Colonic mucosa (tissue), 4 donors: ENCODE data around the gene TXNDC9. TPM values are rescaled to one million over a fixed set of nuclear protein-coding genes. Genes with fewer than 3 reads are reported as not detected.
"Not testable (repeated sequence)": the region's sequence is repeated elsewhere in the genome, so short reads cannot be mapped to it uniquely, and the experiment has no call there.

ENCODE experiments used
- DNase-seq: peaks from one replicate; pipeline ENCODE4 v3.0.0-alpha.2; 2020
- H3K27ac ChIP-seq: fragments of 200-600 bp; one replicate; pipeline ENCODE4 v1.8.0; 2021
- H3K27me3 ChIP-seq: fragments of 200-600 bp; one replicate; pipeline ENCODE4 v1.8.0; 2021
- H3K36me3 ChIP-seq: fragments of 200-600 bp; one replicate; pipeline ENCODE4 v1.8.0; 2021
- H3K4me1 ChIP-seq: fragments of 200-600 bp; one replicate; pipeline ENCODE4 v1.8.0; 2021; ENCODE audit warnings: mild to moderate bottlenecking
- H3K4me3 ChIP-seq: fragments of 200-600 bp; one replicate; pipeline ENCODE4 v1.8.0; 2021
- H3K9ac ChIP-seq, 2 donors: one replicate each; pipeline ENCODE4 v1.7.0; 2013; ENCODE audit warnings: control low read depth in 2 of 2, low read depth in 2 of 2, low read length in 2 of 2
- H3K9me3 ChIP-seq: fragments of 200-600 bp; one replicate; pipeline ENCODE4 v1.8.0; 2021
- CTCF ChIP-seq: fragments of 200-600 bp; IDR thresholded peaks from one replicate; pipeline ENCODE4 v1.8.0; 2022; ENCODE audit warnings: antibody characterized with exemption, mild to moderate bottlenecking
- intact Hi-C: fragments of 100-400 bp; cut with DNase I; formaldehyde crosslinking; loops from one replicate; pipeline ENCODE4 v1.14.1; 2022
- total RNA-seq, 2 donors: library from RNA; stranded (reverse); fragmentation: NEBNext Ultra II Directional in 1 of 2; extraction: Animal tissue kit (Norgen Biotek cat#: 25700) in 1 of 2; gene quantifications; one replicate each; pipeline ENCODE4 v1.2.1, GENCODE V29; 2021
- donor health status: healthy.
- donor health status: DM: no; HTN: no; CAD: no.
- donor health status: DM: no; HTN: no; CAD: no.

The TXNDC9 gene
- total RNA-seq, 2 donors from 2014 or later: 25.9 to 26.2 TPM

- intact Hi-C loops: no loop called here
- no peak overlapping the region for H3K4me3 ChIP-seq
- H3K27ac ChIP-seq: no peak overlapping the region
- H3K27me3 ChIP-seq: no peaks in the 10 kb centered on the region
- H3K4me1 ChIP-seq: no peaks in the 10 kb centered on the region
- no peak overlapping the region for H3K9ac ChIP-seq
- no peak for DNase-seq
- no peak for TF ChIP-seq CTCF
- H3K36me3 ChIP-seq: no peaks in the 10 kb centered on the region
- no peaks in the 10 kb centered on the region for H3K9me3 ChIP-seq
Observed at GRCh38 chr2:99350194-99350593, 14.1 kb upstream of the TXNDC9 start.

- Histone ChIP-seq H3K36me3 (no peaks in the 10 kb centered on the region), H3K4me1 (no peaks in the 10 kb centered on the region)
- intact Hi-C loops: no loop called here
Observed at GRCh38 chr2:99348173-99348572, 12.0 kb upstream of the TXNDC9 start.

GRCh38 chr2:99346218-99346617 lies 10.1 kb upstream of the TXNDC9 start:
- Histone ChIP-seq H3K27me3 (no peaks in the 10 kb centered on the region), H3K9me3 (no peaks in the 10 kb centered on the region), H3K36me3 (no peaks in the 10 kb centered on the region), H3K4me3 (no peak overlapping the region), H3K27ac (no peak overlapping the region), H3K4me1 (no peaks in the 10 kb centered on the region), H3K9ac (no peak overlapping the region)
- TF ChIP-seq CTCF: no peak
- DNase-seq: no peak
- intact Hi-C loops: no loop called here

More at GRCh38 chr2:99348173-99348572, 12.0 kb upstream of the TXNDC9 start:
- Histone ChIP-seq H3K4me3 (no peak overlapping the region), H3K27ac (no peak overlapping the region), H3K27me3 (no peaks in the 10 kb centered on the region), H3K9ac (no peak overlapping the region), H3K9me3 (no peaks in the 10 kb centered on the region)
- DNase-seq: no peak
- TF ChIP-seq CTCF: no peak

- H3K27ac ChIP-seq, H3K36me3 ChIP-seq, H3K4me1 ChIP-seq, intact Hi-C loops, H3K27me3 ChIP-seq, DNase-seq, H3K9ac ChIP-seq, H3K9me3 ChIP-seq, H3K4me3 ChIP-seq: not testable (repeated sequence)
Observed at GRCh38 chr2:99345446-99345845, 9.3 kb upstream of the TXNDC9 start.

GRCh38 chr2:99342536-99342935 lies 6.4 kb upstream of the TXNDC9 start:
- intact Hi-C loops: no loop called here
- no peaks in the 10 kb centered on the region for H3K36me3 ChIP-seq
- no peak overlapping the region for H3K4me3 ChIP-seq
- no peak overlapping the region for H3K27ac ChIP-seq
- no peak overlapping the region for H3K9ac ChIP-seq
- DNase-seq: no peak
- no peaks in the 10 kb centered on the region for H3K4me1 ChIP-seq
- no peaks in the 10 kb centered on the region for H3K9me3 ChIP-seq
- H3K27me3 ChIP-seq: no peaks in the 10 kb centered on the region
- no peak for TF ChIP-seq CTCF

- no peak overlapping the region for H3K9ac ChIP-seq
- no peaks in the 10 kb centered on the region for H3K27me3 ChIP-seq
- DNase-seq: no peak
- no peak overlapping the region for H3K27ac ChIP-seq
- no peaks in the 10 kb centered on the region for H3K36me3 ChIP-seq
- no peaks in the 10 kb centered on the region for H3K9me3 ChIP-seq
- TF ChIP-seq CTCF: no peak
- H3K4me1 ChIP-seq: no peaks in the 10 kb centered on the region
- intact Hi-C loops: no loop called here
- no peak overlapping the region for H3K4me3 ChIP-seq
Observed at GRCh38 chr2:99340669-99341236, 4.6 kb upstream of the TXNDC9 start.
